Measurements from ENCODE around the gene BYSL. TPM values are rescaled to one million over a fixed set of nuclear protein-coding genes. Genes with fewer than 3 reads are reported as not detected.
A peak's percentile ranks its signal among the peaks of the same experiment; 100 is the strongest.

Gene BYSL
- total RNA-seq, 1 experiment from 2014 or later: 32.3 TPM

GRCh38 chr6:41895300-41896233, 25.7 kb upstream of the BYSL start, which contains the start of gene USP49:
USP49 (minus strand) TSS chr6:41895375; CDS start chr6:41806983, 88,392 bp downstream.
- Histone ChIP-seq H3K36me3 (no peaks in the 10 kb centered on the region), H3K27ac (peak within 1 kb of the TSS; percentile 68), H3K27me3 (no peaks in the 10 kb centered on the region), H3K4me1 (peaks cover 4% of the 10 kb centered on the region; the same call in 1 of the 2 replicates), H3K9me3 (replicated peaks) (no peaks in the 10 kb centered on the region), H3K4me3 (peak within 1 kb of the TSS; percentile 78)
- DNase-seq: peak; percentile 91 to 92

- DNase-seq: no peak
- H3K36me3 ChIP-seq: no peaks in the 10 kb centered on the region
- peak overlapping the region; percentile 68; the same call in 1 of the 2 replicates for H3K27ac ChIP-seq
- peak overlapping the region; percentile 78 for H3K4me3 ChIP-seq
- H3K4me1 ChIP-seq: peaks cover 4% of the 10 kb centered on the region; the same call in 1 of the 2 replicates
- H3K9me3 ChIP-seq (replicated peaks): no peaks in the 10 kb centered on the region
- H3K27me3 ChIP-seq: no peaks in the 10 kb centered on the region
These were observed 25.0 kb upstream of the BYSL start for GRCh38 chr6:41896281-41896680.

GRCh38 chr6:41900861-41901260, 20.4 kb upstream of the BYSL start:
- Histone ChIP-seq H3K27ac (no peak overlapping the region), H3K36me3 (peaks cover 4% of the 10 kb centered on the region; the same call in 1 of the 2 replicates), H3K27me3 (no peaks in the 10 kb centered on the region), H3K4me1 (no peaks in the 10 kb centered on the region), H3K4me3 (no peak overlapping the region), H3K9me3 (replicated peaks) (no peaks in the 10 kb centered on the region)
- DNase-seq: no peak

GRCh38 chr6:41901882-41902519, 19.3 kb upstream of the BYSL start:
- Histone ChIP-seq H3K27me3 (no peaks in the 10 kb centered on the region), H3K4me1 (no peaks in the 10 kb centered on the region), H3K9me3 (replicated peaks) (no peaks in the 10 kb centered on the region), H3K36me3 (peaks cover 4% of the 10 kb centered on the region; the same call in 1 of the 2 replicates), H3K4me3 (no peak overlapping the region), H3K27ac (no peak overlapping the region)
- peak; percentile 30 to 57 for DNase-seq

GRCh38 chr6:41909727-41910126, 11.6 kb upstream of the BYSL start:
- Histone ChIP-seq H3K27ac (no peak overlapping the region), H3K27me3 (no peaks in the 10 kb centered on the region), H3K4me1 (no peaks in the 10 kb centered on the region), H3K36me3 (peaks cover 23% of the 10 kb centered on the region), H3K4me3 (no peak overlapping the region), H3K9me3 (replicated peaks) (no peaks in the 10 kb centered on the region)
- no peak for DNase-seq

GRCh38 chr6:41914343-41914742, 7.0 kb upstream of the BYSL start:
- DNase-seq: no peak
- H3K4me1 ChIP-seq: no peaks in the 10 kb centered on the region
- no peaks in the 10 kb centered on the region for H3K9me3 ChIP-seq (replicated peaks)
- H3K27ac ChIP-seq: no peak overlapping the region
- H3K27me3 ChIP-seq: no peaks in the 10 kb centered on the region
- no peak overlapping the region for H3K4me3 ChIP-seq
- peaks cover 17% of the 10 kb centered on the region; the same call in 1 of the 2 replicates for H3K36me3 ChIP-seq

- Histone ChIP-seq H3K4me1 (0 out of 2 replicates have a peak, but pooled peaks cover 4% of the 10 kb centered on the region), H3K36me3 (peaks cover 17% of the 10 kb centered on the region; the same call in 1 of the 2 replicates), H3K4me3 (no peak overlapping the region), H3K27me3 (no peaks in the 10 kb centered on the region), H3K27ac (no peak overlapping the region), H3K9me3 (replicated peaks) (no peaks in the 10 kb centered on the region)
- DNase-seq: no peak
These were observed 6.3 kb upstream of the BYSL start for GRCh38 chr6:41914869-41915530.

- Histone ChIP-seq H3K27me3 (no peaks in the 10 kb centered on the region), H3K9me3 (replicated peaks) (no peaks in the 10 kb centered on the region), H3K4me3 (no peak overlapping the region), H3K27ac (peak overlapping the region; percentile 10; the same call in 1 of the 2 replicates), H3K36me3 (peaks cover 14% of the 10 kb centered on the region; the same call in 1 of the 2 replicates), H3K4me1 (0 out of 2 replicates have a peak, but pooled peaks cover 6% of the 10 kb centered on the region)
- no peak for DNase-seq
These were observed 3.8 kb upstream of the BYSL start for GRCh38 chr6:41917528-41917927.

GRCh38 chr6:41921712-41921998, 356 bp downstream of the BYSL start:
- Histone ChIP-seq H3K9me3 (replicated peaks) (no peaks in the 10 kb centered on the region), H3K4me3 (peak overlapping the region; percentile 84), H3K36me3 (peaks cover 23% of the 10 kb centered on the region; the same call in 1 of the 2 replicates), H3K27ac (peak overlapping the region; percentile 95), H3K27me3 (no peaks in the 10 kb centered on the region), H3K4me1 (0 out of 2 replicates have a peak, but pooled peaks cover 6% of the 10 kb centered on the region)
- peak in 1 of 2 experiments; percentile 25 for DNase-seq

- Histone ChIP-seq H3K27me3 (no peaks in the 10 kb centered on the region), H3K27ac (peak overlapping the region; percentile 95), H3K9me3 (replicated peaks) (no peaks in the 10 kb centered on the region), H3K36me3 (peaks cover 24% of the 10 kb centered on the region), H3K4me1 (0 out of 2 replicates have a peak, but pooled peaks cover 6% of the 10 kb centered on the region), H3K4me3 (peak overlapping the region; percentile 84)
- no peak for DNase-seq
These were observed 855 bp downstream of the BYSL start for GRCh38 chr6:41922154-41922553.

- no peak for DNase-seq
- H3K4me3 ChIP-seq: no peak overlapping the region
- no peaks in the 10 kb centered on the region for H3K9me3 ChIP-seq (replicated peaks)
- peaks cover 72% of the 10 kb centered on the region for H3K36me3 ChIP-seq
- H3K4me1 ChIP-seq: no peaks in the 10 kb centered on the region
- H3K27me3 ChIP-seq: no peaks in the 10 kb centered on the region
- H3K27ac ChIP-seq: no peak overlapping the region
These were observed 6.0 kb downstream of the BYSL start for GRCh38 chr6:41927253-41927652.

- Histone ChIP-seq H3K27ac (no peak overlapping the region), H3K4me1 (peaks cover 3% of the 10 kb centered on the region; the same call in 1 of the 2 replicates), H3K27me3 (no peaks in the 10 kb centered on the region), H3K36me3 (peaks cover 86% of the 10 kb centered on the region), H3K9me3 (replicated peaks) (no peaks in the 10 kb centered on the region), H3K4me3 (no peak overlapping the region)
- DNase-seq: no peak
These were observed 8.6 kb downstream of the BYSL start for GRCh38 chr6:41929924-41930323.

GRCh38 chr6:41931792-41932191, 10.5 kb downstream of the BYSL start:
- Histone ChIP-seq H3K4me1 (peaks cover 7% of the 10 kb centered on the region; the same call in 1 of the 2 replicates), H3K9me3 (replicated peaks) (no peaks in the 10 kb centered on the region), H3K4me3 (no peak overlapping the region), H3K27ac (no peak overlapping the region), H3K36me3 (peaks cover 94% of the 10 kb centered on the region), H3K27me3 (no peaks in the 10 kb centered on the region)
- DNase-seq: no peak

- Histone ChIP-seq H3K9me3 (replicated peaks) (no peaks in the 10 kb centered on the region), H3K4me1 (peaks cover 7% of the 10 kb centered on the region; the same call in 1 of the 2 replicates), H3K27me3 (no peaks in the 10 kb centered on the region), H3K27ac (no peak overlapping the region), H3K4me3 (no peak overlapping the region), H3K36me3 (peaks cover 96% of the 10 kb centered on the region)
- DNase-seq: no peak
These were observed 11.1 kb downstream of the BYSL start for GRCh38 chr6:41932378-41932777.

Measured in SJCRH30 (cell line).